Epithelial cell of proximal tubule (primary cell): ENCODE measurements around the gene GRM7. TPM values are rescaled to one million over a fixed set of nuclear protein-coding genes. Genes with fewer than 3 reads are reported as not detected.

Source experiments
- DNase-seq: peaks from one replicate; pipeline ENCODE4 v3.0.0-alpha.2; 2011; ENCODE audit warnings: low read depth
- H3K4me3 ChIP-seq: 2 replicates; pipeline ENCODE4 v1.5.1; 2011; ENCODE audit warnings: low read depth, mild to moderate bottlenecking, low read length
- total RNA-seq: library from RNA; depleted of rRNA; stranded (reverse); fragments of >200 nt; gene quantifications from 2 replicates; pipeline ENCODE4 v1.2.3, GENCODE V29; 2015
- TF ChIP-seq, protein P1 (sequence below): conservative IDR thresholded peaks from 2 replicates; pipeline ENCODE4 v1.5.1; 2012; ENCODE audit warnings: low read depth, mild to moderate bottlenecking, low read length

Gene GRM7
- total RNA-seq, 1 donor from 2014 or later = not detected

DNA sequence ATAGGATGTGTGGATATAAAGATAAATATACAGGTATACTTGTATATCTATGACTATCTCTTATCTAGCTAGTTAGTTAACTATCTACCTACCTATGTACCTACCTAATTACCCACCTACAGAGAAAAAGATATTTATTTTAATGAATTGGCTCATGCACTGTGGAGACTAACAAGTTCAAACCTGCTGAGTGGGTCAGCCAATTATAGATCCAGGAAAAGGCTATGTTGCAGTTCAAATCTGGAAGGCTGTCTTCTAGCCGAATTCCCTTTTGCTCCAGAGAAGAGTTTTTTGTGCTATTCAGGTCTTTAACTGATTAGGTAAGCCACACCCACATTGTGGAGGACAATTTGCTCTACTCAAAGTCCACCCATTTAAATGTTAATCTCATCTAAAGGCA, 335.0 kb downstream of the GRM7 start:
- TF ChIP-seq, protein P1, sequence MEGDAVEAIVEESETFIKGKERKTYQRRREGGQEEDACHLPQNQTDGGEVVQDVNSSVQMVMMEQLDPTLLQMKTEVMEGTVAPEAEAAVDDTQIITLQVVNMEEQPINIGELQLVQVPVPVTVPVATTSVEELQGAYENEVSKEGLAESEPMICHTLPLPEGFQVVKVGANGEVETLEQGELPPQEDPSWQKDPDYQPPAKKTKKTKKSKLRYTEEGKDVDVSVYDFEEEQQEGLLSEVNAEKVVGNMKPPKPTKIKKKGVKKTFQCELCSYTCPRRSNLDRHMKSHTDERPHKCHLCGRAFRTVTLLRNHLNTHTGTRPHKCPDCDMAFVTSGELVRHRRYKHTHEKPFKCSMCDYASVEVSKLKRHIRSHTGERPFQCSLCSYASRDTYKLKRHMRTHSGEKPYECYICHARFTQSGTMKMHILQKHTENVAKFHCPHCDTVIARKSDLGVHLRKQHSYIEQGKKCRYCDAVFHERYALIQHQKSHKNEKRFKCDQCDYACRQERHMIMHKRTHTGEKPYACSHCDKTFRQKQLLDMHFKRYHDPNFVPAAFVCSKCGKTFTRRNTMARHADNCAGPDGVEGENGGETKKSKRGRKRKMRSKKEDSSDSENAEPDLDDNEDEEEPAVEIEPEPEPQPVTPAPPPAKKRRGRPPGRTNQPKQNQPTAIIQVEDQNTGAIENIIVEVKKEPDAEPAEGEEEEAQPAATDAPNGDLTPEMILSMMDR = no peak
- DNase-seq = no peak
- no peak overlapping the region for H3K4me3 ChIP-seq

DNA sequence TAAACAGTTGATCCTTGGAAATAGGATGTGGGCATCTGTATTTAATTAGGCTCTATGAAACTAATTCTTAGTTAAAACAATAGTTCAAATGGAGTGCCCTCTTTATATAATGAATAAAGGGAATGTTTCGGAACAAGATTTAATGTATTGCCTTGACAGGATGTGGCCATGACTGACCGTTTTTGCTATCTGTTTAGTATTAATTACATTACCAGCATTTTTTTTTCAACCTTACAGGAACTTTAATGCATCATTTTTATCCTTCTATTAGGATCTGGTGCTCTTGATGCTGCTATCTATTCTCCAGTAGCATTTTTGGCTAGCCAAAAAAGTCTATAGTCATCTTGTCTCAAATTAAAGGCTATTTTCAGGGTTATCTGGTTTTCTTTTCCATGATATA, 340.9 kb downstream of the GRM7 start:
- TF ChIP-seq, protein P1 = no peak
- no peak overlapping the region for H3K4me3 ChIP-seq
- DNase-seq = no peak

DNA sequence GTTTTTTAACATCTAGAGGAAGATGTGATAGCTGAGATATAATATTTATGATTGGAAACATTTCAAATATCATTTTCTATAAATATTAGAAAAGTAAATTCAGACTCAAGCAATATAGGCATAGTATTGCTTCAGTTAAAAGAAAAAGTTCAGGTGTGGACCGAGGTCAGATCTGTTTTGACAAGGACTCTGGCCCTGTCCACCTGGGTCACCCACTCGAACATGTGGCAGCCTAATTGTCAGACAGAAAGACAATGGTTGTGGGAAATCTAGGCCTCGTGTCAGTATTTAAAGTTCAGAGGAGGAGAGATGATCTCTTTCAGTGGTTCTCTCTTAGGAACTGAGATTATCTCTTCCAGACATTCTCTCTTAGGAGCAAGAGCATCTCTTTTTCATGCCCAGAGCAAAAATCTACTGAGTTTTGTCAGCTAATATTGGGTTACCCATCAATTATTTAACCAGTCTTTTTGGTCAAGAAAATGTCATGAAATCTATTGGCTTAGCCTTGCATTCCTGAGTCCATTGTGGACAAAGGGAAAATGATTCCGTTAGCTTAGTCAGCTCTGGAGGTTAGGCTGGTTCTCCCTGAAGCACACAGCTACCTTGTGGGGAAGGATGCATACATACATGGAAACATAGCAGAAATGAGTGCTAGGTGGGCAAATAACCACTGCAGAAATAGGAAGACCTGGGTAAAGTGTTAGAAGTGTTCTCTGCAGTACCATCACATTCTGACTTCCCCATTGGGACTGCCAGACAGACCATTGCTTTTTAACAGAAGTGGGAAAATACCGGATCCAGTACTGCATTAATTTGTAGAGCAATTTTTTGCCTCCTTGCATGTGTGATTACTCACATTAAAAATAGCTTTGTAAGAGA, 343.3 kb downstream of the GRM7 start:
- no peak overlapping the region for H3K4me3 ChIP-seq
- peak; percentile 52 for DNase-seq
- TF ChIP-seq, protein P1 = no peak

DNA sequence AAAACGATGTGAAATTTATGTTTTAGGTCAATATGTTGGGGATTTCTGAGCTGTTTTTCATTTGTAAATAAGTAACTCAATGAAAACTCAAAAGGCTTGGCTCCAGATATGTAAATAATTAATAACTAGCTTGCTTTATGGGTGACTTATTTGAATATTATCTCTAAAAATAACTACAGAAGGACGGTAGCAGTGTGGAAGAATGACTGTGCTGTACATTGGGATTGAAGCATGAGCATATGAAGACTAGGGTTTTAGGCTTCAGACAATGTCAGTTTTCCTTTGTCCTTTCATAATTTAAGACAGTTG, 343.9 kb downstream of the GRM7 start:
- DNase-seq = peak; percentile 62
- TF ChIP-seq, protein P1 = no peak
- no peak overlapping the region for H3K4me3 ChIP-seq

DNA sequence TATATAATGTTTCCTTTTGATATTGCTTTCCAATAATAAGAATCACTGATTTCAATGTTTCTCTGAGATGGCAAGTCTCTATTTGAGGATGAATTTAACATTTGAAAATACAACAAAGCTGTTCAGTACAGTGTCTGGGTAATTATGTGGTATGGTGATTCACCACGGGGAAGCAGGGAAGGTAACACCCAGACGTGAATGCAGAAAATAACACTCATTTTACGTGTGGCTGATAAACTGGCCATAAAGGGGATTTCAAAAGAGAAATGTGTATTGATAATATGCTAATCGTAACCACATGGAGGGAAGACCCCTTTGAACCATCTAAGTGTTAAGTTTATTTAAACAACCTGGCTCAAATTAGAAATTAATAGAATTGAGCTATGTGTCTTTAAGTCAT, 344.6 kb downstream of the GRM7 start:
- H3K4me3 ChIP-seq = peak overlapping the region; percentile 33
- DNase-seq = no peak
- TF ChIP-seq, protein P1 = no peak

DNA sequence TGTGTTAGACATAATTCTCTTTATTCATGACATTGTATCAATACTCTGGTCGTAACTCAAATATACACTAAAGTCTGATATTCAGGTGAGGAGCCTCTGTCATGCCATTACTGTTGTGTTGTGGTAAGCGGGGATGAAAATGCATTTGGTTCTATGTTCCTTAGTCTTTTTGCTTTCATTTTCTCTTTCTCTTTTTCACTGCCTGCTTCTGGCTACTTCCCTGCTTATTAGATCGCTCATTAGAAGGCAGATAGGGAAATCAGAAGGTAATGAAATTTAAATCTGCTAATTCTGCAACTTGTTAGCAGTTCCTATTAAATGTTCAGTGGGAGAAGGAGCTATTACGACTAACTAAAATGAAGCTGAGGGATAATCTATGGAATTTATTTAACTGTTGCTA, 345.0 kb downstream of the GRM7 start:
- peak overlapping the region; percentile 33 for H3K4me3 ChIP-seq
- TF ChIP-seq, protein P1 = no peak
- DNase-seq = no peak

DNA sequence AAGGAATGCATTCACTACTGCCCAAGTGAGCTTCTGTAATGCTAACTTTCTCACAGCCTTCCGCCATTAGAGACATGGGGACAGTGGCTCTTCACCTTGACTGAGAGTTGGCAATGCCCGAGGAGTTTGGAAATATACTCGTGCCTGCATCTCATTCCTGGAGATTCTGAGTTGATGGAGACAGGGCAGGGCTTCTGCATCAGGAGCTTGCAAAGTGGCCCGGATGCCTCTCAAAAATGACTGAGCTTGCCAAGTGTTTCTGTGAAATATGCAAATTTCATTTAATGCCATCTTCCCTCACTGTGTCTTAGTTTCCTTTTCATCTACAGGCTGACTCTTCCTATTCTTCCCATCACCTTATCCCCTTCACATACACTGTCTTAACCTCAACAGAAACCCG, 346.2 kb downstream of the GRM7 start:
- DNase-seq = no peak
- TF ChIP-seq, protein P1 = no peak
- no peak overlapping the region for H3K4me3 ChIP-seq
